Stimulated activated CD4-positive, alpha-beta T cell treated with anti-CD3 and anti-CD28 coated beads, TNF-alpha, amount 100 ng/mL, for 24 hours (primary cell): ENCODE measurements around the gene ABT1.

Source experiments
- DNase-seq, 3 experiments: peaks; one replicate each; pipeline ENCODE4 v3.0.0-alpha.2; 2020; ENCODE audit warnings: low read depth in 3 of 3

Gene ABT1

GRCh38 chr6:26571592-26572296, 25.0 kb upstream of the ABT1 start:
- DNase-seq: peak in 1 of 3 experiments; percentile 55

- DNase-seq: no peak
Observed at GRCh38 chr6:26575494-26575939, 21.2 kb upstream of the ABT1 start.

GRCh38 chr6:26576407-26576843, 20.3 kb upstream of the ABT1 start:
- DNase-seq: no peak

GRCh38 chr6:26576929-26577719, 19.6 kb upstream of the ABT1 start:
- peak in 2 of 3 experiments; percentile 64 to 80 for DNase-seq

GRCh38 chr6:26577720-26578072, 19.1 kb upstream of the ABT1 start:
- DNase-seq: no peak

- no peak for DNase-seq
Observed at GRCh38 chr6:26578279-26578678, 18.5 kb upstream of the ABT1 start.

GRCh38 chr6:26578741-26579140, 18.0 kb upstream of the ABT1 start:
- DNase-seq: no peak

GRCh38 chr6:26581164-26581915, 15.4 kb upstream of the ABT1 start:
- DNase-seq: no peak

- no peak for DNase-seq
Observed at GRCh38 chr6:26588965-26589364, 7.8 kb upstream of the ABT1 start.

- no peak for DNase-seq
Observed at GRCh38 chr6:26592649-26593048, 4.1 kb upstream of the ABT1 start.

GRCh38 chr6:26593278-26594130, 3.2 kb upstream of the ABT1 start:
- DNase-seq: no peak

GRCh38 chr6:26594131-26594498, 2.6 kb upstream of the ABT1 start:
- DNase-seq: no peak

GRCh38 chr6:26594730-26595632, 1.8 kb upstream of the ABT1 start:
- peak in 2 of 3 experiments; percentile 30 to 59 for DNase-seq

GRCh38 chr6:26595669-26596269, 984 bp upstream of the ABT1 start:
- DNase-seq: peak; percentile 75 to 86 (median 79)

- no peak for DNase-seq
Observed at GRCh38 chr6:26597389-26597766, 625 bp downstream of the ABT1 start.

GRCh38 chr6:26597821-26598220, 1.1 kb downstream of the ABT1 start:
- no peak for DNase-seq

- DNase-seq: no peak
Observed at GRCh38 chr6:26598267-26598666, 1.5 kb downstream of the ABT1 start.

- DNase-seq: no peak
Observed at GRCh38 chr6:26599134-26599533, 2.4 kb downstream of the ABT1 start.

GRCh38 chr6:26599591-26599990, 2.8 kb downstream of the ABT1 start:
- DNase-seq: no peak

- no peak for DNase-seq
Observed at GRCh38 chr6:26600759-26601158, 4.0 kb downstream of the ABT1 start.
